ENCODE results near the gene GFRA4.

The GFRA4 gene

DNA sequence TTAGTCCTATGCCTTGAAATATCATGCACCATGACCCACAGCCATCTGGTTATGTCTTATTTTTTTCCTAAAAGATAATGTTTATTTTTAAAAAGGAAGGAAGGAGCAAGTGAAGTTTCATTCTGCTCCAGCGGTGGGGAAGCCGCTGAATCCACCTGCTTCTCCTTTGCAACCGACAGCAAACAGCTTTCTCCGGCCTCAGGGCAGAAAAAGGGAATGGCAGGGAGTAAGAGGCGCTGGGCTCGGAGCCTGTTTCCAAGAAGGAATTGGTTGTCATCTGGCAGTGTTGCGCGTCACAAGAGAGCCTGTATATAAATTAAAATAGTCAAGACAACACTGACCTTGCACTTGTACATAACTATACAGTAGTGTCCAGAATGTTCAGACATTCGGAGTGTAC is 14.2 kb downstream of the GFRA4 start:
- Histone ChIP-seq H3K36me3 (ENCODE audit: control insufficient read depth in 2 of 2, insufficient read depth in 1 of 2, low read length in 2 of 2) (no peaks in the 10 kb centered on the region), H3K9me3 (ENCODE audit: control insufficient read depth, insufficient read depth, low read depth, low read length) (no peaks in the 10 kb centered on the region), H3K27ac (ENCODE audit: extremely low read depth, low read depth, low read length) (no peak overlapping the region), H3K4me3 (ENCODE audit: low read depth, low read length) (no peak overlapping the region), H3K4me1 (ENCODE audit: control insufficient read depth, insufficient read depth, low read length) (no peaks in the 10 kb centered on the region)
- TF ChIP-seq ZNF654 (tag by site-specific recombination; IDR thresholded peaks at IDR 0.05; ENCODE audit: low read depth) (no peak), ZNF530 (tag by site-specific recombination; IDR thresholded peaks at IDR 0.05; ENCODE audit: low read depth) (no peak), ZNF311 (tag by site-specific recombination; IDR thresholded peaks at IDR 0.05; ENCODE audit: borderline replicate concordance) (no peak), ZNF112 (tag by site-specific recombination; IDR thresholded peaks at IDR 0.05) (no peak), ZNF350 (tag by site-specific recombination; IDR thresholded peaks at IDR 0.05) (no peak)
- TF ChIP-seq, protein P1, sequence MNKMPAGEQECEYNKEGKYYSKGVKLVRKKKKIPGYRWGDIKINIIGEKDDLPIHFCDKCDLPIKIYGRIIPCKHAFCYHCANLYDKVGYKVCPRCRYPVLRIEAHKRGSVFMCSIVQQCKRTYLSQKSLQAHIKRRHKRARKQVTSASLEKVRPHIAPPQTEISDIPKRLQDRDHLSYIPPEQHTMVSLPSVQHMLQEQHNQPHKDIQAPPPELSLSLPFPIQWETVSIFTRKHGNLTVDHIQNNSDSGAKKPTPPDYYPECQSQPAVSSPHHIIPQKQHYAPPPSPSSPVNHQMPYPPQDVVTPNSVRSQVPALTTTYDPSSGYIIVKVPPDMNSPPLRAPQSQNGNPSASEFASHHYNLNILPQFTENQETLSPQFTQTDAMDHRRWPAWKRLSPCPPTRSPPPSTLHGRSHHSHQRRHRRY (tag by site-specific recombination; IDR thresholded peaks at IDR 0.05) = no peak
- ChIA-PET CTCF (no interaction called here), POLR2A (no interaction called here)

- no peaks in the 10 kb centered on the region for H3K4me1 ChIP-seq (ENCODE audit: control insufficient read depth, insufficient read depth, low read length)
- H3K27ac ChIP-seq (ENCODE audit: extremely low read depth, low read depth, low read length) = no peak overlapping the region
- ChIA-PET CTCF (interaction anchor here (0.7 to 2.0 kb wide), 4 partner anchors 29 to 1602 kb away, joined by 3 to 10 read pairs (median 4); no protein-coding TSS in a partner anchor), POLR2A (no interaction called here)
- TF ChIP-seq ZNF302 (tag by site-specific recombination; IDR thresholded peaks at IDR 0.05; ENCODE audit: low read depth) = no peak
- TF ChIP-seq ZNF24 (tag by site-specific recombination; IDR thresholded peaks at IDR 0.05) = no peak
- TF ChIP-seq, protein P2, sequence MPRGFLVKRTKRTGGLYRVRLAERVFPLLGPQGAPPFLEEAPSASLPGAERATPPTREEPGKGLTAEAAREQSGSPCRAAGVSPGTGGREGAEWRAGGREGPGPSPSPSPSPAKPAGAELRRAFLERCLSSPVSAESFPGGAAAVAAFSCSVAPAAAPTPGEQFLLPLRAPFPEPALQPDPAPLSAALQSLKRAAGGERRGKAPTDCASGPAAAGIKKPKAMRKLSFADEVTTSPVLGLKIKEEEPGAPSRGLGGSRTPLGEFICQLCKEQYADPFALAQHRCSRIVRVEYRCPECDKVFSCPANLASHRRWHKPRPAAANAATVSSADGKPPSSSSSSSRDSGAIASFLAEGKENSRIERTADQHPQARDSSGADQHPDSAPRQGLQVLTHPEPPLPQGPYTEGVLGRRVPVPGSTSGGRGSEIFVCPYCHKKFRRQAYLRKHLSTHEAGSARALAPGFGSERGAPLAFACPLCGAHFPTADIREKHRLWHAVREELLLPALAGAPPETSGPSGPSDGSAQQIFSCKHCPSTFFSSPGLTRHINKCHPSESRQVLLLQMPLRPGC (tag by site-specific recombination; IDR thresholded peaks at IDR 0.05) = no peak
- TF ChIP-seq, protein P3, sequence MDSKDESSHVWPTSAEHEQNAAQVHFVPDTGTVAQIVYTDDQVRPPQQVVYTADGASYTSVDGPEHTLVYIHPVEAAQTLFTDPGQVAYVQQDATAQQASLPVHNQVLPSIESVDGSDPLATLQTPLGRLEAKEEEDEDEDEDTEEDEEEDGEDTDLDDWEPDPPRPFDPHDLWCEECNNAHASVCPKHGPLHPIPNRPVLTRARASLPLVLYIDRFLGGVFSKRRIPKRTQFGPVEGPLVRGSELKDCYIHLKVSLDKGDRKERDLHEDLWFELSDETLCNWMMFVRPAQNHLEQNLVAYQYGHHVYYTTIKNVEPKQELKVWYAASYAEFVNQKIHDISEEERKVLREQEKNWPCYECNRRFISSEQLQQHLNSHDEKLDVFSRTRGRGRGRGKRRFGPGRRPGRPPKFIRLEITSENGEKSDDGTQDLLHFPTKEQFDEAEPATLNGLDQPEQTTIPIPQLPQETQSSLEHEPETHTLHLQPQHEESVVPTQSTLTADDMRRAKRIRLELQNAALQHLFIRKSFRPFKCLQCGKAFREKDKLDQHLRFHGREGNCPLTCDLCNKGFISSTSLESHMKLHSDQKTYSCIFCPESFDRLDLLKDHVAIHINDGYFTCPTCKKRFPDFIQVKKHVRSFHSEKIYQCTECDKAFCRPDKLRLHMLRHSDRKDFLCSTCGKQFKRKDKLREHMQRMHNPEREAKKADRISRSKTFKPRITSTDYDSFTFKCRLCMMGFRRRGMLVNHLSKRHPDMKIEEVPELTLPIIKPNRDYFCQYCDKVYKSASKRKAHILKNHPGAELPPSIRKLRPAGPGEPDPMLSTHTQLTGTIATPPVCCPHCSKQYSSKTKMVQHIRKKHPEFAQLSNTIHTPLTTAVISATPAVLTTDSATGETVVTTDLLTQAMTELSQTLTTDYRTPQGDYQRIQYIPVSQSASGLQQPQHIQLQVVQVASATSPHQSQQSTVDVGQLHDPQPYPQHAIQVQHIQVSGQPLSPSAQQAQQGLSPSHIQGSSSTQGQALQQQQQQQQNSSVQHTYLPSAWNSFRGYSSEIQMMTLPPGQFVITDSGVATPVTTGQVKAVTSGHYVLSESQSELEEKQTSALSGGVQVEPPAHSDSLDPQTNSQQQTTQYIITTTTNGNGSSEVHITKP (tag by site-specific recombination; IDR thresholded peaks at IDR 0.05) = no peak
- no peak for TF ChIP-seq ZNF223 (tag by site-specific recombination; IDR thresholded peaks at IDR 0.05)
- peak; percentile 71 for TF ChIP-seq ZBTB17 (tag by site-specific recombination; IDR thresholded peaks at IDR 0.05)
- TF ChIP-seq GFI1B (tag by site-specific recombination; IDR thresholded peaks at IDR 0.05) = no peak
- TF ChIP-seq PRDM1 (tag by site-specific recombination; IDR thresholded peaks at IDR 0.05) = 0 out of 2 replicates have a peak, but pooled peaks have one; percentile 5
- TF ChIP-seq ZNF660 (tag by site-specific recombination; IDR thresholded peaks at IDR 0.05) = no peak
- no peak for TF ChIP-seq SP7 (tag by site-specific recombination; IDR thresholded peaks at IDR 0.05)
- TF ChIP-seq, protein P4, sequence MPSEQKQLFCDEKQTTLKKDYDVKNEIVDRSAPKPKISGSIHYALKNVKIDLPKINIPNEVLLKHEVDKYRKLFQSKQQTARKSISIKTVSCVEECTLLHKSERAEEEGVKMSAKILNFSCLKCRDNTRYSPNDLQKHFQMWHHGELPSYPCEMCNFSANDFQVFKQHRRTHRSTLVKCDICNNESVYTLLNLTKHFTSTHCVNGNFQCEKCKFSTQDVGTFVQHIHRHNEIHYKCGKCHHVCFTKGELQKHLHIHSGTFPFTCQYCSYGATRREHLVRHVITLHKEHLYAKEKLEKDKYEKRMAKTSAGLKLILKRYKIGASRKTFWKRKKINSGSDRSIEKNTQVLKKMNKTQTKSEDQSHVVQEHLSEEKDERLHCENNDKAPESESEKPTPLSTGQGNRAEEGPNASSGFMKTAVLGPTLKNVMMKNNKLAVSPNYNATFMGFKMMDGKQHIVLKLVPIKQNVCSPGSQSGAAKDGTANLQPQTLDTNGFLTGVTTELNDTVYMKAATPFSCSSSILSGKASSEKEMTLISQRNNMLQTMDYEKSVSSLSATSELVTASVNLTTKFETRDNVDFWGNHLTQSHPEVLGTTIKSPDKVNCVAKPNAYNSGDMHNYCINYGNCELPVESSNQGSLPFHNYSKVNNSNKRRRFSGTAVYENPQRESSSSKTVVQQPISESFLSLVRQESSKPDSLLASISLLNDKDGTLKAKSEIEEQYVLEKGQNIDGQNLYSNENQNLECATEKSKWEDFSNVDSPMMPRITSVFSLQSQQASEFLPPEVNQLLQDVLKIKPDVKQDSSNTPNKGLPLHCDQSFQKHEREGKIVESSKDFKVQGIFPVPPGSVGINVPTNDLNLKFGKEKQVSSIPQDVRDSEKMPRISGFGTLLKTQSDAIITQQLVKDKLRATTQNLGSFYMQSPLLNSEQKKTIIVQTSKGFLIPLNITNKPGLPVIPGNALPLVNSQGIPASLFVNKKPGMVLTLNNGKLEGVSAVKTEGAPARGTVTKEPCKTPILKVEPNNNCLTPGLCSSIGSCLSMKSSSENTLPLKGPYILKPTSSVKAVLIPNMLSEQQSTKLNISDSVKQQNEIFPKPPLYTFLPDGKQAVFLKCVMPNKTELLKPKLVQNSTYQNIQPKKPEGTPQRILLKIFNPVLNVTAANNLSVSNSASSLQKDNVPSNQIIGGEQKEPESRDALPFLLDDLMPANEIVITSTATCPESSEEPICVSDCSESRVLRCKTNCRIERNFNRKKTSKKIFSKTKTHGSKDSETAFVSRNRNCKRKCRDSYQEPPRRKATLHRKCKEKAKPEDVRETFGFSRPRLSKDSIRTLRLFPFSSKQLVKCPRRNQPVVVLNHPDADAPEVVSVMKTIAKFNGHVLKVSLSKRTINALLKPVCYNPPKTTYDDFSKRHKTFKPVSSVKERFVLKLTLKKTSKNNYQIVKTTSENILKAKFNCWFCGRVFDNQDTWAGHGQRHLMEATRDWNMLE (tag by site-specific recombination; conservative IDR thresholded peaks at IDR 0.05; ENCODE audit: low read depth) = no peak
- no peaks in the 10 kb centered on the region for H3K9me3 ChIP-seq (ENCODE audit: control insufficient read depth, insufficient read depth, low read depth, low read length)
- no peaks in the 10 kb centered on the region for H3K36me3 ChIP-seq (ENCODE audit: control insufficient read depth in 2 of 2, insufficient read depth in 1 of 2, low read length in 2 of 2)
- H3K4me3 ChIP-seq (ENCODE audit: low read depth, low read length) = no peak overlapping the region
Measured at GRCh38 chr20:3647473-3647872, 15.7 kb downstream of the GFRA4 start.
